Stimulated activated CD4-positive, alpha-beta T cell treated with anti-CD3 and anti-CD28 coated beads, Interleukin-1b, Interleukin-23, amount 100 ng/mL, for 1 hour (primary cell): ENCODE measurements around the gene VPS26A.

ENCODE experiments used
- DNase-seq, 2 donors: peaks; one replicate each; pipeline ENCODE4 v3.0.0-alpha.2; 2020; ENCODE audit warnings: low read depth in 2 of 2

The VPS26A gene

GRCh38 chr10:69220507-69220906 is 96.5 kb downstream of the VPS26A start:
- no peak for DNase-seq
